HepG2 (cell line): Measurements from ENCODE around the gene TLE5. TPM values are rescaled to one million over a fixed set of nuclear protein-coding genes. Genes with fewer than 3 reads are reported as not detected.

Experiments used
- AGO1 ChIP-seq: fragments of 200-400 bp; formaldehyde crosslinking; IDR thresholded peaks from 2 replicates; pipeline ENCODE4 v1.6.1; 2017; ENCODE audit warnings: mild to moderate bottlenecking, low read depth, low read length, moderate library complexity; ENCODE audit not compliant: poor library complexity, severe bottlenecking
- FOXA1 ChIP-seq, 2 experiments: fragments of 450-650 bp in 1 of 2; sonication (generic) in 1 of 2; formaldehyde crosslinking in 1 of 2; IDR thresholded peaks; 2 replicates each; pipeline versions ENCODE4 v1.4.0 to v1.6.1; 2016 to 2020; ENCODE audit warnings: missing genetic modification reagents in 1 of 2
- GABPA ChIP-seq, 2 experiments: IDR thresholded peaks; 2 replicates each; pipeline ENCODE4 v1.6.1; 2011 to 2016; ENCODE audit warnings: low read depth in 2 of 2, low read length in 1 of 2, missing biosample characterization in 1 of 2, missing genetic modification characterization in 1 of 2
- GATAD1 ChIP-seq: IDR thresholded peaks from 2 replicates; pipeline ENCODE4 v1.6.1; 2016; ENCODE audit warnings: missing genetic modification reagents, missing compliant biosample characterization
- MYC ChIP-seq: sonication (generic); formaldehyde crosslinking; IDR thresholded peaks from 2 replicates; pipeline ENCODE4 v1.9.0; 2021; ENCODE audit warnings: missing genetic modification reagents, borderline replicate concordance
- NFE2L2 ChIP-seq: fragments of 150-350 bp; IDR thresholded peaks from 2 replicates; pipeline ENCODE4 v1.6.1; 2014; ENCODE audit warnings: low read length
- NONO ChIP-seq, 2 experiments: fragments of 450-650 bp in 1 of 2; sonication (generic) in 1 of 2; formaldehyde crosslinking in 1 of 2; IDR thresholded peaks in 1 of 2; conservative IDR thresholded peaks in 1 of 2; 2 replicates each; pipeline versions ENCODE4 v1.6.1 to v1.8.0; 2017 to 2022; ENCODE audit warnings: mild to moderate bottlenecking in 1 of 2, missing genetic modification reagents in 1 of 2, moderate library complexity in 1 of 2
- NR2C2 ChIP-seq: sonication (generic); formaldehyde crosslinking; IDR thresholded peaks from 2 replicates; pipeline ENCODE4 v1.4.0; 2020; ENCODE audit warnings: missing genetic modification reagents, mild to moderate bottlenecking, moderate library complexity, borderline replicate concordance
- NR2F6 ChIP-seq, 2 experiments: IDR thresholded peaks; 2 replicates each; pipeline ENCODE4 v1.6.1; 2016; ENCODE audit warnings: antibody characterized with exemption in 1 of 2, mild to moderate bottlenecking in 1 of 2
- SIX4 ChIP-seq: sonication (generic); formaldehyde crosslinking; IDR thresholded peaks from 2 replicates; pipeline ENCODE4 v1.4.0; 2020; ENCODE audit warnings: missing genetic modification reagents
- TRIM24 ChIP-seq: sonication (generic); formaldehyde crosslinking; IDR thresholded peaks from 2 replicates; pipeline ENCODE4 v1.8.0; 2022; ENCODE audit warnings: mild to moderate bottlenecking, missing genetic modification reagents
- ZKSCAN5 ChIP-seq: sonication (generic); formaldehyde crosslinking; IDR thresholded peaks from 2 replicates; pipeline ENCODE4 v1.5.1; 2020; ENCODE audit warnings: mild to moderate bottlenecking, missing genetic modification reagents
- ZNF629 ChIP-seq: sonication (generic); formaldehyde crosslinking; conservative IDR thresholded peaks from 2 replicates; pipeline ENCODE4 v1.5.0; 2020; ENCODE audit warnings: missing genetic modification reagents
- polyA plus RNA-seq, 8 experiments: library from polyadenylated mRNA; depleted of rRNA in 3 of 8; stranded (reverse) in 7 of 8; unstranded in 1 of 8; fragments of >200 nt; fragmentation: Illumina TruSeq in 4 of 8; extraction: Trizol in 4 of 8; gene quantifications; 2 replicates each; pipeline versions ENCODE4 v1.2.1 to v1.2.3, GENCODE V29; 2011 to 2016; ENCODE audit warnings: low read depth in 4 of 8, missing spikeins in 1 of 8, mixed read lengths in 1 of 8; ENCODE audit not compliant: insufficient read depth in 1 of 8
- total RNA-seq, 5 experiments: library from RNA; depleted of rRNA; stranded (reverse); fragments of >200 nt; fragmentation: Illumina TruSeq; extraction: Trizol; gene quantifications; 2 replicates each; pipeline ENCODE4 v1.2.3, GENCODE V29; 2016; ENCODE audit warnings: low read depth in 1 of 5
- TF ChIP-seq, protein P1 (sequence below): sonication (generic); formaldehyde crosslinking; IDR thresholded peaks from 2 replicates; pipeline ENCODE4 v1.4.0; 2020; ENCODE audit warnings: mild to moderate bottlenecking, missing genetic modification reagents
- TF ChIP-seq, protein P2 (sequence below): sonication (generic); formaldehyde crosslinking; IDR thresholded peaks from 2 replicates; pipeline ENCODE4 v1.4.0; 2020; ENCODE audit warnings: mild to moderate bottlenecking, missing genetic modification reagents
- TF ChIP-seq, protein P3 (sequence below): IDR thresholded peaks from 2 replicates; pipeline ENCODE4 v1.6.1; 2012; ENCODE audit warnings: inconsistent platforms
- TF ChIP-seq, protein P4 (sequence below): sonication (generic); formaldehyde crosslinking; IDR thresholded peaks from 2 replicates; pipeline ENCODE4 v1.5.0; 2020; ENCODE audit warnings: mild to moderate bottlenecking, missing genetic modification reagents
- TF ChIP-seq, protein P5 (sequence below), 2 experiments: sonication (generic) in 1 of 2; formaldehyde crosslinking in 1 of 2; IDR thresholded peaks; 2 replicates each; pipeline versions ENCODE4 v1.5.1 to v1.6.1; 2011 to 2020; ENCODE audit warnings: borderline replicate concordance in 1 of 2, low read depth in 1 of 2, low read length in 1 of 2, mild to moderate bottlenecking in 1 of 2, missing genetic modification reagents in 1 of 2, moderate library complexity in 1 of 2

TLE5 gene
- total and polyA plus RNA-seq, 2 of the 13 experiments (the other 11 are each of a cell fraction or from before 2014, with no cell fraction given) = 62.8 to 189 TPM

DNA sequence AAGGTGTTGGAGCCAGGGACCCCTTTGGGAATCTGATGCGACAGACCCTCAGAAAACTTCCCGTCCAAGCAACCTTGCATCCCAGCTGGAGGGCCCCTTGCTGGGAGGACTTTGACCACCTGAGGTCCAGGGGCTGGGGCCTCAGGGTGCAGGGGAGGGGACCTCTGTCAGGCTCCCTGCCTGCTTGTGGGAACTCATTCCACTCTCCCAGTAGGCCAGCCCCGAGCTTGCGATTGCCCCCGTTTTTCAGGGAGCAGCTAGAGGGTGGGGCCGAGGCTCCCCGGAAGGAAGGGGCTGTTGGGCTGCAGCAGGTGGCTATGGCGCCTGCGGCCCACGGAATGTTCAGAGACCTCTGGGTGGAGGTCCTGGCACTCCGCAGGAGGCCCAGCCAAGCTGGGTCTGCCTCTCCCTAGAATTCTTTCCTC, 34.6 kb upstream of the TLE5 start (continued):
- TF ChIP-seq AGO1 = no peak
- TF ChIP-seq, protein P1, sequence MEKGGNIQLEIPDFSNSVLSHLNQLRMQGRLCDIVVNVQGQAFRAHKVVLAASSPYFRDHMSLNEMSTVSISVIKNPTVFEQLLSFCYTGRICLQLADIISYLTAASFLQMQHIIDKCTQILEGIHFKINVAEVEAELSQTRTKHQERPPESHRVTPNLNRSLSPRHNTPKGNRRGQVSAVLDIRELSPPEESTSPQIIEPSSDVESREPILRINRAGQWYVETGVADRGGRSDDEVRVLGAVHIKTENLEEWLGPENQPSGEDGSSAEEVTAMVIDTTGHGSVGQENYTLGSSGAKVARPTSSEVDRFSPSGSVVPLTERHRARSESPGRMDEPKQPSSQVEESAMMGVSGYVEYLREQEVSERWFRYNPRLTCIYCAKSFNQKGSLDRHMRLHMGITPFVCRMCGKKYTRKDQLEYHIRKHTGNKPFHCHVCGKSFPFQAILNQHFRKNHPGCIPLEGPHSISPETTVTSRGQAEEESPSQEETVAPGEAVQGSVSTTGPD (CRISPR knock-in tag) = no peak
- TF ChIP-seq NFE2L2 = no peak
- 0 out of 2 replicates have a peak, but pooled peaks have one; percentile 3 for TF ChIP-seq NR2F6 (IDR thresholded peaks at IDR 0.05)
- TF ChIP-seq NR2F6 (CRISPR knock-in tag; IDR thresholded peaks at IDR 0.05) = no peak
- TF ChIP-seq NONO (IDR thresholded peaks at IDR 0.05) = no peak
- peak; percentile 49; the same call in 1 of the 2 replicates for TF ChIP-seq NONO (CRISPR knock-in tag; conservative IDR thresholded peaks at IDR 0.05)
- 0 out of 2 replicates have a peak, but pooled peaks have one; percentile 9 for TF ChIP-seq ZNF629 (CRISPR knock-in tag)
- TF ChIP-seq, protein P2, sequence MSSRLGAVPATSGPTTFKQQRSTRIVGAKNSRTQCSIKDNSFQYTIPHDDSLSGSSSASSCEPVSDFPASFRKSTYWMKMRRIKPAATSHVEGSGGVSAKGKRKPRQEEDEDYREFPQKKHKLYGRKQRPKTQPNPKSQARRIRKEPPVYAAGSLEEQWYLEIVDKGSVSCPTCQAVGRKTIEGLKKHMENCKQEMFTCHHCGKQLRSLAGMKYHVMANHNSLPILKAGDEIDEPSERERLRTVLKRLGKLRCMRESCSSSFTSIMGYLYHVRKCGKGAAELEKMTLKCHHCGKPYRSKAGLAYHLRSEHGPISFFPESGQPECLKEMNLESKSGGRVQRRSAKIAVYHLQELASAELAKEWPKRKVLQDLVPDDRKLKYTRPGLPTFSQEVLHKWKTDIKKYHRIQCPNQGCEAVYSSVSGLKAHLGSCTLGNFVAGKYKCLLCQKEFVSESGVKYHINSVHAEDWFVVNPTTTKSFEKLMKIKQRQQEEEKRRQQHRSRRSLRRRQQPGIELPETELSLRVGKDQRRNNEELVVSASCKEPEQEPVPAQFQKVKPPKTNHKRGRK (CRISPR knock-in tag) = no peak
- no peak for TF ChIP-seq GABPA (IDR thresholded peaks at IDR 0.05; ENCODE audit: low read depth, low read length)
- TF ChIP-seq GABPA (CRISPR knock-in tag; IDR thresholded peaks at IDR 0.05; ENCODE audit: low read depth) = peak; percentile 35; the same call in 1 of the 2 replicates
- no peak for TF ChIP-seq GATAD1 (CRISPR knock-in tag)
- peak; percentile 7; the same call in 1 of the 2 replicates for TF ChIP-seq NR2C2
- no peak for TF ChIP-seq TRIM24 (CRISPR knock-in tag)
- TF ChIP-seq, protein P3, sequence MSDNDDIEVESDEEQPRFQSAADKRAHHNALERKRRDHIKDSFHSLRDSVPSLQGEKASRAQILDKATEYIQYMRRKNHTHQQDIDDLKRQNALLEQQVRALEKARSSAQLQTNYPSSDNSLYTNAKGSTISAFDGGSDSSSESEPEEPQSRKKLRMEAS = peak; percentile 29; the same call in 1 of the 2 replicates
- TF ChIP-seq FOXA1 (IDR thresholded peaks at IDR 0.05) = no peak
- no peak for TF ChIP-seq FOXA1 (CRISPR knock-in tag; IDR thresholded peaks at IDR 0.05)
- TF ChIP-seq ZKSCAN5 = no peak
- TF ChIP-seq, protein P4, sequence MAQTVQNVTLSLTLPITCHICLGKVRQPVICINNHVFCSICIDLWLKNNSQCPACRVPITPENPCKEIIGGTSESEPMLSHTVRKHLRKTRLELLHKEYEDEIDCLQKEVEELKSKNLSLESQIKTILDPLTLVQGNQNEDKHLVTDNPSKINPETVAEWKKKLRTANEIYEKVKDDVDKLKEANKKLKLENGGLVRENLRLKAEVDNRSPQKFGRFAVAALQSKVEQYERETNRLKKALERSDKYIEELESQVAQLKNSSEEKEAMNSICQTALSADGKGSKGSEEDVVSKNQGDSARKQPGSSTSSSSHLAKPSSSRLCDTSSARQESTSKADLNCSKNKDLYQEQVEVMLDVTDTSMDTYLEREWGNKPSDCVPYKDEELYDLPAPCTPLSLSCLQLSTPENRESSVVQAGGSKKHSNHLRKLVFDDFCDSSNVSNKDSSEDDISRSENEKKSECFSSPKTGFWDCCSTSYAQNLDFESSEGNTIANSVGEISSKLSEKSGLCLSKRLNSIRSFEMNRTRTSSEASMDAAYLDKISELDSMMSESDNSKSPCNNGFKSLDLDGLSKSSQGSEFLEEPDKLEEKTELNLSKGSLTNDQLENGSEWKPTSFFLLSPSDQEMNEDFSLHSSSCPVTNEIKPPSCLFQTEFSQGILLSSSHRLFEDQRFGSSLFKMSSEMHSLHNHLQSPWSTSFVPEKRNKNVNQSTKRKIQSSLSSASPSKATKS = no peak
- peak; percentile 33; the same call in 1 of the 2 replicates for TF ChIP-seq MYC (CRISPR knock-in tag)
- TF ChIP-seq, protein P5, sequence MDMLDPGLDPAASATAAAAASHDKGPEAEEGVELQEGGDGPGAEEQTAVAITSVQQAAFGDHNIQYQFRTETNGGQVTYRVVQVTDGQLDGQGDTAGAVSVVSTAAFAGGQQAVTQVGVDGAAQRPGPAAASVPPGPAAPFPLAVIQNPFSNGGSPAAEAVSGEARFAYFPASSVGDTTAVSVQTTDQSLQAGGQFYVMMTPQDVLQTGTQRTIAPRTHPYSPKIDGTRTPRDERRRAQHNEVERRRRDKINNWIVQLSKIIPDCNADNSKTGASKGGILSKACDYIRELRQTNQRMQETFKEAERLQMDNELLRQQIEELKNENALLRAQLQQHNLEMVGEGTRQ (IDR thresholded peaks at IDR 0.05; ENCODE audit: low read depth, low read length) = no peak
- TF ChIP-seq, protein P5 (CRISPR knock-in tag; IDR thresholded peaks at IDR 0.05; ENCODE audit: borderline replicate concordance) = no peak
- no peak for TF ChIP-seq SIX4 (CRISPR knock-in tag)
